ENCODE measurements around the gene SPNS1.

DNA sequence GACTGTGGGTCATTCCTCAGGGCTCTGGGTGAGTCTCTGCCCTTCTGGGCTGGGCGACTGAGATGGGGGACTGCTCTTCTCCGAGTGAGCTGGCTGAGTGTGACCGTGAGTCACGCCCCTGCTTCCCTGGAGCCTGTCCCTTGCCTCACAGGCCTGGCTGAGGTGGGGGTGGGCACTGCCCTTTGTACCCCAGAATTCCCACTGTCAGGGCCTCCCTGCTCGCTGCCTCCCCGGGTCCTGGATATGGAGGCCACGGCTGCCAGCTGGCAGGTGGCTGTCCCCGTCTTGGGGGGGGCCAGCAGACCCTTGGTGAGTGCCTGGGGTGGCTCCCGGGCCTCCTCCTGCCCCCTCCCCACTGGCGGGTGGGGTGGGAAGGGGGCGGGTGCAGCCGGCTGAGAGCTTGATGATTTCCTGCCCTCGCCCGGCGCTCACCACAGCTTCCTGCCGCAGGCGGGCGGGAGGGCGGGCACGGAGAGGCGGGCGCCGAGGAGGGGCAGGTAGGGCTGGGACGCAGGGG is 10.1 kb downstream of the SPNS1 start, which contains the start of gene LAT:
- TF ChIP-seq, protein P1, sequence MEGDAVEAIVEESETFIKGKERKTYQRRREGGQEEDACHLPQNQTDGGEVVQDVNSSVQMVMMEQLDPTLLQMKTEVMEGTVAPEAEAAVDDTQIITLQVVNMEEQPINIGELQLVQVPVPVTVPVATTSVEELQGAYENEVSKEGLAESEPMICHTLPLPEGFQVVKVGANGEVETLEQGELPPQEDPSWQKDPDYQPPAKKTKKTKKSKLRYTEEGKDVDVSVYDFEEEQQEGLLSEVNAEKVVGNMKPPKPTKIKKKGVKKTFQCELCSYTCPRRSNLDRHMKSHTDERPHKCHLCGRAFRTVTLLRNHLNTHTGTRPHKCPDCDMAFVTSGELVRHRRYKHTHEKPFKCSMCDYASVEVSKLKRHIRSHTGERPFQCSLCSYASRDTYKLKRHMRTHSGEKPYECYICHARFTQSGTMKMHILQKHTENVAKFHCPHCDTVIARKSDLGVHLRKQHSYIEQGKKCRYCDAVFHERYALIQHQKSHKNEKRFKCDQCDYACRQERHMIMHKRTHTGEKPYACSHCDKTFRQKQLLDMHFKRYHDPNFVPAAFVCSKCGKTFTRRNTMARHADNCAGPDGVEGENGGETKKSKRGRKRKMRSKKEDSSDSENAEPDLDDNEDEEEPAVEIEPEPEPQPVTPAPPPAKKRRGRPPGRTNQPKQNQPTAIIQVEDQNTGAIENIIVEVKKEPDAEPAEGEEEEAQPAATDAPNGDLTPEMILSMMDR (IDR thresholded peaks at IDR 0.05): no peak
- TF ChIP-seq POLR2A (IDR thresholded peaks at IDR 0.05): no peak
